ENCODE data around the gene NBPF14.
"Not testable (repeated sequence)": the region's sequence is repeated elsewhere in the genome, so short reads cannot be mapped to it uniquely, and the experiment has no call there.

GRCh38 chr1:148512571-148513184 is 83.1 kb downstream of the NBPF14 start:
- TF ChIP-seq, protein P1, sequence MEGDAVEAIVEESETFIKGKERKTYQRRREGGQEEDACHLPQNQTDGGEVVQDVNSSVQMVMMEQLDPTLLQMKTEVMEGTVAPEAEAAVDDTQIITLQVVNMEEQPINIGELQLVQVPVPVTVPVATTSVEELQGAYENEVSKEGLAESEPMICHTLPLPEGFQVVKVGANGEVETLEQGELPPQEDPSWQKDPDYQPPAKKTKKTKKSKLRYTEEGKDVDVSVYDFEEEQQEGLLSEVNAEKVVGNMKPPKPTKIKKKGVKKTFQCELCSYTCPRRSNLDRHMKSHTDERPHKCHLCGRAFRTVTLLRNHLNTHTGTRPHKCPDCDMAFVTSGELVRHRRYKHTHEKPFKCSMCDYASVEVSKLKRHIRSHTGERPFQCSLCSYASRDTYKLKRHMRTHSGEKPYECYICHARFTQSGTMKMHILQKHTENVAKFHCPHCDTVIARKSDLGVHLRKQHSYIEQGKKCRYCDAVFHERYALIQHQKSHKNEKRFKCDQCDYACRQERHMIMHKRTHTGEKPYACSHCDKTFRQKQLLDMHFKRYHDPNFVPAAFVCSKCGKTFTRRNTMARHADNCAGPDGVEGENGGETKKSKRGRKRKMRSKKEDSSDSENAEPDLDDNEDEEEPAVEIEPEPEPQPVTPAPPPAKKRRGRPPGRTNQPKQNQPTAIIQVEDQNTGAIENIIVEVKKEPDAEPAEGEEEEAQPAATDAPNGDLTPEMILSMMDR (IDR thresholded peaks at IDR 0.05): not testable (repeated sequence)
- TF ChIP-seq POLR2A (IDR thresholded peaks at IDR 0.05): not testable (repeated sequence)
